ENCODE measurements around the gene CCDC6. TPM values are rescaled to one million over a fixed set of nuclear protein-coding genes. Genes with fewer than 3 reads are reported as not detected.

CCDC6 gene
- total RNA-seq, 1 donor from 2014 or later, result 24.0 TPM

DNA sequence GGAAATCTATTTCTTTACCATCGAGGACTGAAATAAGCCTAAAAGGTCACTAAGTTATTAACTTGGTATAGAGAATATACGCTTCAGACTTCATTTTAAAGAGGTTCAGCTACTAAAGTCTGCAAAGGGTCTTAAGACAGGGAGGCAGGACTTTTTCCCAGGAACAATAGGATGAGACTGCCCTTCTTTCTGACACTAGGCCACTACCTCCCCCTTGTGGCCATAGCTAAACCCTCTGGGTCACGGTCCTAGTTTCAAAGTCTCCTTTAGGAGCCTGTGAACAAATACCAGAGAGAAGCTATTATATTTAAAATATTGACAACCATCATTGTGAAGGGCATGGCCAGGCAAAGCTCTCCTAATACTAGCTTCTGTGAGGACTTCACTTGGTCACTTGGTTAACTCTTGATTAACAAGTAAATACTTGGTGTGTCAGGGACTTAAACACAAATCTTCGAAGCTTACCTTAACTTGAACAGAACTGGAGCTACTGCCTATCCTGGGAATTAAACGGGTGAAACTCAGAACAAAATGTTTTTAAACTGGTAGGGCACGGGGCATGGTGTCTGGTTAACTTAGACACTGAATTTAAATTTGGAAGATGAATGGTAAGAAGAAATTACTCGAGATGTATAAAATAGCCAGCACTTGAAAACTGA lies 75.6 kb downstream of the CCDC6 start:
- DNase-seq (ENCODE audit: low read depth) (peak; percentile 51), FAIRE-seq (no peak)
- TF ChIP-seq CTCF (IDR thresholded peaks at IDR 0.05; ENCODE audit: insufficient read depth, low read length, severe bottlenecking), result peak; percentile 78
- no peaks in the 10 kb centered on the region for H3K27me3 ChIP-seq (ENCODE audit: control insufficient read depth, insufficient read depth, low read length)
- H3K4me3 ChIP-seq (ENCODE audit: low read depth, low read length), result no peak overlapping the region
- peaks cover 11% of the 10 kb centered on the region for H3K36me3 ChIP-seq (ENCODE audit: control insufficient read depth, insufficient read depth, low read length)

DNA sequence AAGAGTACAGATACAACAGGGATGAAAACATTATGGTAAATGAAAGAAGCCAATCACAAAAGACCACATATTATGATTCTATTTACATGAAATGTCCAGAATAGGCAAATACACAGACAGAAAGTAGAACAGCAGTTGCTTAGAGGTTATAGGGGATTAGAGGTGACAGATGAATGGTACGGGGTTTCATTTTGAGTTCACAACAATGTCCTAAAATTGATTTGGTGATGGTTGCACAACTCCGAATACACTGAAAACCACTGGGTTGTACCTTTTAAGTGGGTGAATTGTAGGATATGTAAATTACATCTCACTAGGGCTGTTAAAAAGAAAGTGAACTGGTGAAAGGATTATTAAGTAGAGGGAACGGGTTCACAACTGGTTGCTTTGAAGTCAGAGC lies 76.8 kb downstream of the CCDC6 start:
- DNase-seq (ENCODE audit: low read depth) (no peak), FAIRE-seq (no peak)
- Histone ChIP-seq H3K27me3 (ENCODE audit: control insufficient read depth, insufficient read depth, low read length) (no peaks in the 10 kb centered on the region), H3K36me3 (ENCODE audit: control insufficient read depth, insufficient read depth, low read length) (peaks cover 11% of the 10 kb centered on the region), H3K4me3 (ENCODE audit: low read depth, low read length) (no peak overlapping the region)
- no peak for TF ChIP-seq CTCF (IDR thresholded peaks at IDR 0.05; ENCODE audit: insufficient read depth, low read length, severe bottlenecking)

GRCh38 chr10:59829024-59829423 lies 77.3 kb downstream of the CCDC6 start:
- Histone ChIP-seq H3K27me3 (ENCODE audit: control insufficient read depth, insufficient read depth, low read length) (no peaks in the 10 kb centered on the region), H3K36me3 (ENCODE audit: control insufficient read depth, insufficient read depth, low read length) (peaks cover 11% of the 10 kb centered on the region), H3K4me3 (ENCODE audit: low read depth, low read length) (no peak overlapping the region)
- DNase-seq (ENCODE audit: low read depth) (no peak), FAIRE-seq (no peak)
- no peak for TF ChIP-seq CTCF (IDR thresholded peaks at IDR 0.05; ENCODE audit: insufficient read depth, low read length, severe bottlenecking)

DNA sequence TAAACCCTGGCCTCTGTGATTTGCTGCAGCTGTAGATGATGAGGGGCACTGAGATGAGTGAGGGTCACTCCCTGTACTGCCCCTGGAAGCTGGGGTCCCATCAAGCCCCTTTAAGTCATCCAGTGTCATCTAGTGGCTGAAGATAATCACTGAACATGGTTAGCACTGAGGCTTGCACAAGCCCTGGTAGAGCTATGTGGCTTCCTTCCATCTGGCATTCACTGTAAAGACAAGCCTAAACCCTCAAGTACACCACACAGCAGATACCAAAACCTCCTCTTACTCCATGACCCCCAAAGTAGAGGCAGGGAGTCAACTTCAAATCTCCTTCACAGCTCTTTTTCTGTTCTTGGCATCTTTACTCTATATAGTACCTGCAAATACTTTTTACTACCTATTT lies 80.4 kb downstream of the CCDC6 start:
- TF ChIP-seq CTCF (IDR thresholded peaks at IDR 0.05; ENCODE audit: insufficient read depth, low read length, severe bottlenecking), result no peak
- FAIRE-seq, result no peak
- Histone ChIP-seq H3K4me3 (ENCODE audit: low read depth, low read length) (no peak overlapping the region), H3K27me3 (ENCODE audit: control insufficient read depth, insufficient read depth, low read length) (no peaks in the 10 kb centered on the region), H3K36me3 (ENCODE audit: control insufficient read depth, insufficient read depth, low read length) (peaks cover 3% of the 10 kb centered on the region)
- DNase-seq (ENCODE audit: low read depth), result no peak

DNA sequence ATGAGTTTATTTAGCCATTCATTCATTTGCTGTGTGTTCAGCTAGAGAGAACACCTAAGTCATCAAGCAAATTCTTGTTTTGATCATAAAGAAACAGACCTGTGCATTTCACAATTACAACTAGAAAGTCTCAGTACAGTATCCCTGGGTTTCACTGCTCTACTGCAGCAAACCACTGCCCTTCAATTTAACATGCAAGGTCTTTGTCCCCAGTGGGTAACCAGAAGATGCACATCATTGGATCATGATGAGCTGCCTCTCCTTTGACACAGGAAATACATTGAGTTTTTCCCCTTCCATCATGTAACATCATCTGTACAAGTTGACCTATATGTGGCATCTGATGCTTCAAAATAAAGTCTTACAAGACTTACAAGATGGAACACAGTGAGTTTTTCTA lies 82.6 kb downstream of the CCDC6 start:
- no peak for TF ChIP-seq CTCF (IDR thresholded peaks at IDR 0.05; ENCODE audit: insufficient read depth, low read length, severe bottlenecking)
- no peak for FAIRE-seq
- no peaks in the 10 kb centered on the region for H3K27me3 ChIP-seq (ENCODE audit: control insufficient read depth, insufficient read depth, low read length)
- H3K4me3 ChIP-seq (ENCODE audit: low read depth, low read length), result no peak overlapping the region
- H3K36me3 ChIP-seq (ENCODE audit: control insufficient read depth, insufficient read depth, low read length), result no peaks in the 10 kb centered on the region
- DNase-seq (ENCODE audit: low read depth), result no peak

DNA sequence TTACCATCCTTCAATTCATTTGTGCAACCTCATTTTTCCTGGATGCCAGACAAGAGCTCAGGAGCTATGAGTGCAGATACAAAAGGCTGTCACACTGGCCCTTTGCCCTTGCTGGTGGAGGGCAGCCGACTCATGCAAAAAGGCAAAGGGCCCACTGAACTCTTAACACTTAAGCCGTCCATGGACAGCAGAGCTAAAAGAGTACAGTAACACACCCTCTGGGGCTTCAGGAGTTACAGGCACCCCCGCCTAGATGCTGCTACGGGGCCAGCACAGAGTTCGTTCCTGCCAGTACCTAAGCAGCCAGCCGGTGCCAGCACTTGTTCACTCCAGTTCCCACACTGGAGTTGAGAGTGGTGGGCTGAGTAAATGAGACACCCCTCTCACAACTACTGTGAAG lies 83.2 kb downstream of the CCDC6 start:
- no peak overlapping the region for H3K4me3 ChIP-seq (ENCODE audit: low read depth, low read length)
- DNase-seq (ENCODE audit: low read depth) (no peak), FAIRE-seq (no peak)
- no peak for TF ChIP-seq CTCF (IDR thresholded peaks at IDR 0.05; ENCODE audit: insufficient read depth, low read length, severe bottlenecking)
- H3K36me3 ChIP-seq (ENCODE audit: control insufficient read depth, insufficient read depth, low read length), result no peaks in the 10 kb centered on the region
- no peaks in the 10 kb centered on the region for H3K27me3 ChIP-seq (ENCODE audit: control insufficient read depth, insufficient read depth, low read length)
